IPS DF 4.7 (cell line): ENCODE data around the gene CD7.

Experiments used
- DNase-seq: peaks from one replicate; pipeline ENCODE4 v3.0.0-alpha.2; 2013; ENCODE audit warnings: low spot score; ENCODE audit errors: extremely low read depth

Gene CD7

DNA sequence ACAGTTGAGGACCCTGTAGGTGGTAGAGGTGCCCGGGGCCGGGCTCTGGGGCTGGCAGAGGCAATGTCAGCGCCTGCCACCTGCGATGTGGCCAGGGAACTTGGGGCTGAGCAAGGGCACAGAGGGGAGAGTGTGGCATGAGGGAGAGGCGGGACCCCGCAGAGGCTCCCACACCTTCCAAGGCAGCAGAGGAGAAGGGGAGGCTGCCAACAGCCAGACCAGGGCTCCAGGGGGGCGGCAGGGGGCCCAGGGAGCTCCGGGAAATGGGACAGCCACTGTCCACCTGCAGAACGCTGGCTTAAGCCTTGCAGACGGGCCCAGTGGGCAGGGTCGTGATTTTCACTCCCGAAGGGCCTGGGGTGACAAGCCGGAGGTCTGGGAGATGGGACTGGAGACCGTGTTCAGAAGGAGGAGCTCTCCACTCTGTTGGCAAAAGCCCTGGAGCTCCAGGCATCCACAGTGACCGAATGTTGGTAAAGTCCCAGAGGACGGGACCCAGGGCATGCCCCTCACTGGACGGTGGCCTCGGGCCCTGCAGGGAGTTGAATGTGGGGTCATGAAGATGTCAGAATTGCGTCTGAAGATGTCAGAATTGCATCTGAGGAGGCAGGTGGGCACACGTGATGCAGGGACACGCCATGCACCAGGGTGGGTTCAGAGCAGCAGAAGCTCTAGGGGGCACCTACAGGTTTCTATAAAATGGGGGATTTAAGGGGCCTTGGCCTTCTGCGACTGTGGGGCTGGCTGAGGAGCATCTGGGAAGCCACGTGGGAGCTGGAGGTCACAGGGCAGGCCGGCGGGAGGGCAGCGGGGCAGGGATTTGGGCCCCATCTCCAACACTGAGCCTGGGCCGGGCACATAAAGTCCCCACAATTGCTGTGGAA is 18.6 kb downstream of the CD7 start:
- DNase-seq: no peak

DNA sequence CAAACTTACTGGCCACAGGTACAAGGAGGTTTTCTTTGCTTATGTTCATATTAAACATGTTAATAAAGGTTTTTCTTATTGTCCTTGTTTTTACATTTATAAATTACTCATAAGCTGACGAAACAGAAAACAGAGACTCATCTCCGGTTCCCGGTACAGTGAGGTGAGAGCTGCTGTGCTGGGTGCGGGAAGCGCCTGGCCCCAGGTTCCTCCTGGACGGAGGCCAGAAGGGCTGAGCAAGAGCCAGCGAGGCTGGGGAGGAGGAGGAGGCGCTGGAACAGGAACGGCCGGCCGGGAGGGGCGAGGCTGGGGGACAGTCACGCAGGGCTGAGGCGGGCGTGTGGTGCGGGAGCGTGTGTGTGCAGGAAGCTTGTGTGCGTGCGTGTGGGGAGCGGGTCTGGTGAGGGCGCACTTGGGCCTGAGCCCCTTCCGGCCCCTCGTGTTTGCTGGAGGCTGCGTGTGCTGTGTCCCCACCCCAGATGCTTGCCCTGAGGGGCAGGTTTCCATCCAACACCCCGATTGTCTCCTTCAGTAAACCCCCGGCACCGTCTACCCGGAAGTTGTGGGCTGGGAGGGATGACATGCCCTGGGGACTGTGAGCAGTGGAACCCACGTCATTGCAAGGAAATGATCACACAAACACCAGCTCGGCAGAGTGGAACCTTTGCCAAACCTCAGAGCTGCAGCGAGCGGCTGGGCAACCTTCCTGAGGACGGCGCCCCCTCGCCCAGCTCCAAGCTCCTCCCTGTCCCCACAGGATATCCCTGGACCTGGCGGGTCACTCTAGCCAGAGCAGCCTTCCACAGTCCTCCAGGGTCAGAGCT is 19.5 kb downstream of the CD7 start:
- no peak for DNase-seq

DNA sequence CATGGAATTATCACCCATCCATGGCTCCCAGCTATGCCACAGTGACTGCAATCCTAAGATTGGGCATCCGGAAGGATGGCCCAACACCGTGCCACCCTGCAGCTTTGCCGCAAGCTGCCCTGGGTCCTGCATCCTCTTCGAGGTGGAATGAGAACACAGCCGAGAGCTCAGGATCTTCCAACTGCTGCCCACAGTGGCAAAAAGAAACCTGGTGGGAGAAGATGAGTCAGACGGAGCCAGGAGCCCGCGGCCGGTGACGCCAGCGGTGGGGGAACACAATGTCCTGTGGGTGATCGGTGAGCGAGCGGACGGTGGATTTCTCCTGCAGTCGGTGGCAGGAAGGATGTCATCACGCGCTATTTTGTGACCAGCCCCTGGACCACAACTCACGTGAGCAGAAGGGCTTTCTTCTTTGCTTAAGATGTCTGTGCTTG is 20.1 kb downstream of the CD7 start:
- no peak for DNase-seq

DNA sequence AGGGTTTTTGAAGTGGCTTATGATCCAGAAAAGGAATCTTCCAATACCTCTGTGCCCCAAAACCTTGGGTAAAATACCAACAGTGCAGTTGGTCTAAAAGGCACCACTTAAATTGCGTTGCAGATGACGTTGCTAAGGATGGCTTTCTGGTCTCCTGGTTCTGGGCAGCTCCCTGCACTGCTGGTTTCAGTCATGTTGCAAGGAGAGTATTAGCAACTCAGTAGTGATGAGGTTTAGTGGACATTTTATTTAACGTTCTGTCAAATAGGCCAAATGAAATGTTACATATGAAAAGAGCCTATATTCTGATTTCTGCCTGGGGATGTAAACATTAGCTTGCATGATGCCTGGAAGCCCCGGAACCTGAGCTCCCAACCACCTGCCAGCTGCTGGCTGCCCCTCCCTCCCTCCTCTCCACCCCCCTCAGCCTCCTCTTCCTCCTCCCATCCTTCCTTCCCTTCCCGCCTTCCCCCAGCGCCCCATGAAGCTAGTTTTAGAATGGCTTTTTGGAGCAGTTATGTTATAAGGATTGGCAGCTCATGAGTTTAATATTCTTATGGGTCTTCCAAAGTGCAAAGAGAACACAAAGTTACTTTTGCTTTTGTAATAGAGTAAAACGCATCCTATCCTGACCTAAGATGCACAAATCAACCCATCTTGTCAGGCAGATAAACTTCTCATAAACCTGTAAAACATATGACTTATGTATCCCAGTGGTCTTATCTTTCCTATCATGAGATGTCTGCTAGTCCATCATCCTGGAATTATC is 20.7 kb downstream of the CD7 start:
- DNase-seq: no peak

DNA sequence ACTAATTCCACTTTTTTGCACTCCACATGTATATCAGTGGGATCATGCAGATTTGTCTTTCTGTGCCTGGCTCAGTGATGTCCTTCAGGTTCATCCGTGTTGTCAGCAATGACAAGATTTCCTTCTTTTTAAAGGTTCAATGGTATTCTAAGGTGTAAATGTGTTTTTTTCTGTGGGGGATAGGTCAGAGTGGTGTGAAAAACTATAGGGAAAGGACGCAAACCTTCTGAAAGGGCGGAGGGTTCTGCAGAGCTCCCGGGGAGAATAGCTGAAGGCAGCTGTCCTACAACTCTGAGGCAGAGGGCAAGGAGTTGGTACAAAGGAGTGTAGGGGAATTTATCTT is 22.0 kb downstream of the CD7 start:
- no peak for DNase-seq

GRCh38 chr17:82294064-82294773 is 23.2 kb downstream of the CD7 start:
- no peak for DNase-seq

- peak; percentile 97 for DNase-seq
Observed at GRCh38 chr17:82292251-82293154, 24.9 kb downstream of the CD7 start.

GRCh38 chr17:82291582-82292250 is 25.7 kb downstream of the CD7 start:
- DNase-seq: no peak

DNA sequence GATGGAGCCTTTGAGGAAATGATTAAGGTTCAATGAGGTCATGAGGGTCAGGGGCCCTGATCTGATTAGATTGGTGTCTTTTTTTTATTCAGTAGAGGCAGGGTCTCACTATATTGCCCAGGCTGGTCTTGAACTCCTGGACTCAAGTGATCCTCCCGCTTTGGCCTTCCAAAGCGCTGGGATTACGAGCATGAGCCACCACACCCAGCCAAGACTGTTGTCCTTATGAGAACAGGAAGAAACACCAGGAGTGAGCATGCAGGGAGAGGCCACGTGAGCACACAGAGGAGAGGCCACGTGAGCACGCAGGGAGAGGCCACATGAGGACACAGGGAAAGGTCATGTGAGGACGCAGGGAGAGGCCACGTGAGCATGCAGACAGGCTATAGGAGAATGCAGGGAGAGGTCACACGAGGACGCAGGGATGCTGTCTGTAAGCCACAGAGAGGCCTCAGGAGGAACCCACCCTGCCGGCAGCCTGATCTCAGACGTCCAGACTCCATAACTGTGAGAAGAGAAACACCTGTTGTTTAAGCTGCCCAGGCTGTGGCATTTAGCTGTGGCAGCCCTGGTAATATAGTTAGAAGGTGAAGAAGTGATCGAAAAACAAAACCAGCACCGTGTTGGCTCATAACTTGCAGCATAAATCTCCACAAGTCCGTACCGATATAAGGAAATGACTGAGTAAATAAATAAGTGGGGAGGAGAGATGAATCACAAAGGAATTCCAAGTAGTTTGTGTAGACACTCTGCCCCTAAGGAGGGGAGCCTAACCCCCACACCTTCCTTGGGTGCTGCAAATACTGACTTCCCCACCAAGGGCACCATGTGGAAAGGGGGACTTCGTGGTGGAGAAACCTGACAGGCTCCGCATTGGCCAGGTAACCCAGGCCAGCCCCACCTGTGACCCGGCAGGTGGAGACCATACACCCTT is 29.3 kb downstream of the CD7 start:
- DNase-seq: no peak

- no peak for DNase-seq
Observed at GRCh38 chr17:82287013-82287867, 30.2 kb downstream of the CD7 start.

DNA sequence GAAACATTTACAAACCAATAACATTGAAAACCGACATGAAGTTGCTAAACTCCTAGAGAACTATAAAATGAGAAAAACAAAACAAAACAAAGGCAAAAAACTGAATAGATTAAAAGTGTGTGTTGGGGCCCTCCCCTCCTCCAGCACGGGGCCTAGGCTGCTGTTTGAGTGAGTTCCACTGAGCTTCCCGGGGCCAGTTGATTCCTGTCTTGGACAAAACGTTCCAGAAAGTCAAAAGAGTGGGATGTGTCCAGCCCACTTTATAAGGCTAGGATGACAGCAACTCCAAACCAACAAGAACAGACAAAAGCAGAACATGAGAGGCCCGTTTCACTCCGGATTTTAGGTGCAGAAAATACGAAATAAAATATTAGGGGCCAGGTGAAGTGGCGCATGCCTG is 32.3 kb downstream of the CD7 start:
- DNase-seq: no peak

DNA sequence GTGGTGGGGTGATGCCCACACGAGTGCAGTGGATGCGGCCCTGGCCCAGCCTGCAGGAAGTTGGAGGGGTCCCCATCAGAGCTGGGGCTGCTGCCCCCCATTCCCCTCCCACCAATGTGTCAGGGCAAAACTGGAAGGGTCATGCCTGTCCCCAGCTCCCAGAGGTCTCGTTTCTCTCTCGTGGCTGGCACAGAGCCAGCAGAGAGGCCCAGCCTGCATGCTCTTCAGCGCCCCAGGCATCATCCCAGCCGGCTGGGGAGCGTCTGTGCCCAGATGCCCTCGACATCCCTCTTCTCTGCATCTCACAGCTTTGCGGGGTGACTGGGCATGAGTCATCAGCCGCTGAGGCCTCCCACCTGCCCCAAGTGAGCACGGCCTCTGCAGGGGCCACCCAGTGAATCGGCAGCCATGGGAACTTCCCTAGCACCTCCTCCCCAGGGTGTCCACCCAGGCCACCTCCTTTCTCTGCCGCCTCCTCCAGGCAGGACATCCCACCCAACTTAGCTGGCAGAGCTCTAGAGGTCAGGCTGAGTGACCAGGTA is 34.1 kb downstream of the CD7 start:
- DNase-seq: no peak

DNA sequence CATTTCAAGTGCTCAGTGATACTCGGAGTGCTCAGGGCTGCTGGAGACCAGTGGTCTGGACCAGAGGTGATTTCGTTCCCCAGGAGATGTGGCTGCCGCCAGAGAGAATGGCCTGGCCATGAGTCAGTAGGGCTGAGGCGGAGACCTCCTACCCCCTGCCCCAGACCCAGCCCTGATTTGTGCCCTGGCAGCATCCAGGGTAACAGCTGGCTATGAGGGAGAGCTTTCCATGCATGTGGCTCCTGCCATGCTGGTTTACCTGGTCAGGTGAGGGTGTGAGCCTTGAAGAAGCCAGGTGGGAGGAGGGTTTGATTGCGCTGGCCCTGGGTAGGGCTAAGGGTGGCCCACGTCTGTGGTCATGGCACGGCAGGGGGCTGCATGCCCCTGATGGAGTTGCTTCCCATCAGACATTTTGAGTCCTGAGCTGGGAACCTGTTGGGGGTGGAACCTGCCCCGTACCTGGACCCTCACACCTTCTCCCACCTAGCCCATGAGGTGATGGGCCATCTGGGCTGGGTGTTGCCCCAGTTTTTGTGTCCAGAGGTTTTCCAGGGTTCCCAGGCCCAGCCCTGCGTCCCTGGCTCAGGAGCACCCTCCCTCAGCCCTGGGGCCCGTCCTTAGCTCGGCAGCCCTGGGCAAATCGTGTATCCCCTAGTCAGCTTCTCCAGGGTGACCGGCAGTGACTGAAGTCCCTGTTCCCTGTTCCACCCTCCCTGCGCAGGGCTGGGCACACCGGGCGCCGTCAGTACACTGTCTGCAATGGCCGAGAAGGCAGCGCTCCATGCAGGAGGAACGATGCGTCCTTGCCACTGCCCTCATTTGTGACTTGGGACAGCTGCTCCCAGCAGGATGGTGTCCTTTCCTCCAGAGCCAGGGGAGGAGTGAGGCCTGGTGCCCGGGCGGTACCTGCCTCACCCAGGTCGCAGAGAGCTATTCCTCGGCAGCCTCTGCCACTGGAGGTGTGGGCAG is 34.9 kb downstream of the CD7 start:
- DNase-seq: no peak

DNA sequence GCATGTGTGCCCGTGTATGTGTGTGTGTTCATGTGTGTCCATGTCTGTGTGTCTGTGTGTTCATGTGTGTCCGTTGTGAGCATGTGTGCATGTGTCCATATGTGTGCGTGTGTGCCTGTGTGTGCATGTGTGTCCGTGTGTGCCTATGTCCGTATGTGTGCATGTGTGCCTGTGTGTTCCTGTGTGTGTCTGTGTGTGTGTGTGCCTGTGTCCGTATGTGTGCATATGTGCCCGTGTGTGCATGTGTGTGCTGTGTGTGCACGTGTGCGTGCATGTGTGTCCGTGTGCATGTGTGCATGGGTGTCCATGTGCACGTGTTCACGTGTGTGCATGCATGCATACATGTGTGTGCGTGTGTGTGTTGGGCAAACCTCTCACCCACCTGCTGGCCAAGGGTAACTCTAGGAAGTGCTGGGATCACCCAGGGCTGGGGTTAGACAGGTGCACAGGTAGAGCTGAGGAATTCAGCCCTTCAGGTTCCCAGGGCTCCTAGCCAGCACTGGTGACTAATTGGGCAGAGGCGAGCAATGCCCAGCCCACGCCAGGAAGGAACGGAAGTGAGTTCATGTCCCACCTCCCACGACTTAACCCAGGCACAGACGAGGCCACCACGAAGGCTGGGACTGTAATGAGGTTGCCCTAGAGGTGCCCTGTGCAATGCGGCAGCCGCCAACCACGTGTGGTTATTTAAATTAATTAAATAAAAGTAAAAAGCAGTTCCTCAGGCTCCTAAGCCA is 35.7 kb downstream of the CD7 start:
- DNase-seq: no peak

DNA sequence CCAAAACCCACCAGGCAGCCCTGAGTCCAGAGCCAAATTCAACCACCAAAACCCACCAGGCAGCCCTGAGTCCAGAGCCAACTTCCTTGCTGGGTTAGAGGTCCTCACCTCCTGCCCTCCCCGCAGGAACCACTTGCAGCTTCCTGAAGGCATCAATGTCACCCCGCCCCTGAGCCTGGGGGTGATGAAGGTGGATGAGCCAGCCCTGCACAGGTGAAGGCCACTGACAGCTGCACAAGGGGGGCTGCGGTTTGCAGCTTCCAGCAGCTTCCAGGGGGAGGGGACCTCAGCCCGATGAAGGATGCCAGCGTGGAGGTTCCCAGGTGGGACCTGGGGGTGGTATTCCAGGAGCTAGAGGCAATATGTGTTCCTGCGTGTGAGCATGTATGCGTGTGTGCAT is 36.3 kb downstream of the CD7 start:
- no peak for DNase-seq
